22Rv1 (cell line): Measurements from ENCODE around the gene C1QB.

ENCODE experiments used
- H3K27ac ChIP-seq: fragments of 450-650 bp; 2 replicates; pipeline ENCODE4 v1.5.1; 2017
- ZFX ChIP-seq: fragments of 450-650 bp; IDR thresholded peaks from 2 replicates; pipeline ENCODE4 v1.6.1; 2017; ENCODE audit warnings: antibody characterized with exemption, borderline replicate concordance
- TF ChIP-seq, protein P1 (sequence below): fragments of 450-650 bp; IDR thresholded peaks from 2 replicates; pipeline ENCODE4 v1.5.1; 2017; ENCODE audit warnings: mild to moderate bottlenecking

The C1QB gene

DNA sequence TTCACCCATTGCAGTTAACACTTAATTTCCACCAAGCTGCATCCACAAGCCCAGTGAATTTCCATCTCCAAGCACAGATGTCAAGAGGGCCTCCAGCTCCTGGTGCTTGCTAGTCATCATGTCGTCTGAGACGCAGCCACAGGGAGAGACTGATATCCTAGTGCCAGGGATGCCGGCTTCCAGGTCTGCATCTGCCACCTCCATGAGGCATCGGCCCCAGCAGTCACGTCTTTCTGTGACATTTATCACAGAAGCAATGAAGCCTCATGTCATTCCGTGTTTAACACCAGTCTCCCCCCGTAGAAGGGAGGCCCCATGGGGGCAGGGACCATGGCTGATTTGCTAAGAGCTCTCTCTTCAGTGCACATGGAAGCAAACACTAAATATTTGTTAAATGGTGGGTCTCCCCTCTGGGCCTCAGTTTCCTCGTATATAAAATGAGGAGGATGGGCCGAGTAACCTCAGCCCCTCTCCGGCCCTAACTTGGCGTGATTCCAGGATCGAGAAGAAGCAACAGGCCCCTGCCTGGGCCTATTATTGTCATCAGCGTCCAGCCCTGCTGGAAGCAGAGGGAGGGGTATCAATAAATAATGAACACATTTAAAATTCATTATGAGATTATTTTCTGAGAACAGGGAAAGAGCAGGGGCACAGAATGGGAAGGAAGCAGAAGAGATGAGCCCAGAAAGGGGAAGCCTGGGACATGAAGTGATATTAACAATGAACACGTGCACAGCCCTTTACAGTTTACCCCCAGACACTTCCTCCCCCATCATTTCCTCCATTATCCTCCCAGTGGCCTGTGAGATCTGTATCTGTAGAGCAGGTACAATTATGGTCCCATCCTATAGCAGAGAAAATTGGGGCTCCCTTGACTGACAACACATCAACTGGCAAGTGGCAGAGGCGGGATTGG, 837 bp upstream of the C1QB start:
- no peak overlapping the region for H3K27ac ChIP-seq
- no peak for TF ChIP-seq ZFX
- TF ChIP-seq, protein P1, sequence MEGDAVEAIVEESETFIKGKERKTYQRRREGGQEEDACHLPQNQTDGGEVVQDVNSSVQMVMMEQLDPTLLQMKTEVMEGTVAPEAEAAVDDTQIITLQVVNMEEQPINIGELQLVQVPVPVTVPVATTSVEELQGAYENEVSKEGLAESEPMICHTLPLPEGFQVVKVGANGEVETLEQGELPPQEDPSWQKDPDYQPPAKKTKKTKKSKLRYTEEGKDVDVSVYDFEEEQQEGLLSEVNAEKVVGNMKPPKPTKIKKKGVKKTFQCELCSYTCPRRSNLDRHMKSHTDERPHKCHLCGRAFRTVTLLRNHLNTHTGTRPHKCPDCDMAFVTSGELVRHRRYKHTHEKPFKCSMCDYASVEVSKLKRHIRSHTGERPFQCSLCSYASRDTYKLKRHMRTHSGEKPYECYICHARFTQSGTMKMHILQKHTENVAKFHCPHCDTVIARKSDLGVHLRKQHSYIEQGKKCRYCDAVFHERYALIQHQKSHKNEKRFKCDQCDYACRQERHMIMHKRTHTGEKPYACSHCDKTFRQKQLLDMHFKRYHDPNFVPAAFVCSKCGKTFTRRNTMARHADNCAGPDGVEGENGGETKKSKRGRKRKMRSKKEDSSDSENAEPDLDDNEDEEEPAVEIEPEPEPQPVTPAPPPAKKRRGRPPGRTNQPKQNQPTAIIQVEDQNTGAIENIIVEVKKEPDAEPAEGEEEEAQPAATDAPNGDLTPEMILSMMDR, result no peak

DNA sequence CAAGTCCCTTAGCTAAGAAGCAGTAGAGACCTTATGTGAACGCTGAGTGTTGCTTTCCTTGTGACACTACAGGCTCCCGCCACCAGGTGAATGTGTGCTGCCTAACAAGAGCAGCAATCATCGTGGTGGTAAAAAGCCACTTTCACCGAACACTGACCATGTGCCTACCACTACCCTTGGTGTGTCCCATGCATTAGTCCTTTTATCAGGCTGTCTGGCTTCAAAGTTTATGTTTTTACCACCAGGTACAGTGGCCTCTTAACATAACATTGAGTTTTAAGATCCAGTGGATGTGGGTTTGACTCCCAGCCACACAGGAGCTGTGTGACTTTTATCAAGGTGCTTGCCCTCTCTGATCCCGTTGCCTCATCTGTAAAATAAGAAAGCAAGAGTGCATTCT, 1.7 kb downstream of the C1QB start:
- TF ChIP-seq ZFX, result no peak
- TF ChIP-seq, protein P1, result no peak
- no peak overlapping the region for H3K27ac ChIP-seq

DNA sequence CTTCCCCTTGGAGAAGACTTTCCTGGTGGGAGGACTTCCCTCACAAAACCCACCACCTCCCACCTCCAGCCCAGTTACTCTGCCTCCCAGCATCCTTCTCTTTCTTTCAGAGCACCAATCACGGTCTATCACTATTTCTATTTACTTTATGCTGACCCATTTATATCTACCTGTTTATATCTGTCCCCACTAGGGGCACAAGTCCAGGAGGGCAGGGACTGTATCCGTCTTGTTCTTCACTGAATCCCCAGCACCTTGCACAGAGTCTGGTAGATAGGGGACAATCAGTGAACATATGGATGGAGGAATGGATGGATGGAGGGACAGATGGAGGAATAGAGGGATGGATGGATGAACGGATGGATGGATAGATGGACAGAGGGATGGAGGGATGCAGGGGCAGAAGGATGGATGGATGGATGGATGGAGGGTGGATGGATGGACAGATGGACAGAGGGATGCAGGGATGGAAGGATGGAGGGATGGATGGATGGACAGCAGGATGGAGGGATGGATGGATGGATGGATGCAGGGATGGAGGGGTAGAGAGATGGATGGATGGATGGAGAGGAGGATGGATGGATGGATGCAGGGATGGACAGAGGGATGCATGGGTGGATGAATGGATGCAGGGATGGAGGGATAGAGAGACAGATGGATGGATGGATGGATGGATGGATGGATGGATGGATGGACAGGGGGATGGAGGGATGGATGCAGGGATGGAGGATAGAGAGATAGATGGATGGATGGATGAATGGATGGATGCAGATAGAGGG, 5.5 kb downstream of the C1QB start:
- no peak overlapping the region for H3K27ac ChIP-seq
- TF ChIP-seq, protein P1, result peak; percentile 39
- TF ChIP-seq ZFX, result no peak

DNA sequence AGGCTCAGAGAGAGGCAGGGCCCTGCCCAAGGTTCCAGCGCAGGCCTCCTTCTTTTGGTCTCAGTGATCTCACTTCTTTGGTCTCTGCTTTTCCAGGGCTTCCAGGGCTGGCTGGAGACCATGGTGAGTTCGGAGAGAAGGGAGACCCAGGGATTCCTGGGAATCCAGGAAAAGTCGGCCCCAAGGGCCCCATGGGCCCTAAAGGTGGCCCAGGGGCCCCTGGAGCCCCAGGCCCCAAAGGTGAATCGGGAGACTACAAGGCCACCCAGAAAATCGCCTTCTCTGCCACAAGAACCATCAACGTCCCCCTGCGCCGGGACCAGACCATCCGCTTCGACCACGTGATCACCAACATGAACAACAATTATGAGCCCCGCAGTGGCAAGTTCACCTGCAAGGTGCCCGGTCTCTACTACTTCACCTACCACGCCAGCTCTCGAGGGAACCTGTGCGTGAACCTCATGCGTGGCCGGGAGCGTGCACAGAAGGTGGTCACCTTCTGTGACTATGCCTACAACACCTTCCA, 7.7 kb downstream of the C1QB start:
- TF ChIP-seq, protein P1, result no peak
- TF ChIP-seq ZFX, result no peak
- no peak overlapping the region for H3K27ac ChIP-seq

DNA sequence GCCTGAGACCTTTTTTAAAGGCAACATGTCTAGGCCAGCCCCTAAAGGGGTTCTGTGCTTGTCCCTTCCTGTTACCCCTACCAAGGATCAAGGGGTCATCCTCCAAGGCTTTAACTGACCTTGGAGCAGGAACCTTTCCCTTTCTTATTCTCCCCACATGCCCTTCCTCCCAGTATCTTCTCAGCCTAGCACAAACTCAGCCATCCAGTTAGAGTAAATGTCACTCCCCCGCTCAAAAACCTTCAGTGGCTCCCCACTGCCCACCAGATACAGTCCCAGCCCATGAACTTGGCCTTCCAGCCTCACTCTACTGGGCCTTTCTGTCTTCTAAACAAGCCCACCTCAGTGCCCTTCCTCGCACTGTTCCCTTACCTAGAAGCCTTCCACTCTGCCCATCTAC, 8.8 kb downstream of the C1QB start:
- TF ChIP-seq, protein P1, result no peak
- no peak for TF ChIP-seq ZFX
- H3K27ac ChIP-seq, result no peak overlapping the region

DNA sequence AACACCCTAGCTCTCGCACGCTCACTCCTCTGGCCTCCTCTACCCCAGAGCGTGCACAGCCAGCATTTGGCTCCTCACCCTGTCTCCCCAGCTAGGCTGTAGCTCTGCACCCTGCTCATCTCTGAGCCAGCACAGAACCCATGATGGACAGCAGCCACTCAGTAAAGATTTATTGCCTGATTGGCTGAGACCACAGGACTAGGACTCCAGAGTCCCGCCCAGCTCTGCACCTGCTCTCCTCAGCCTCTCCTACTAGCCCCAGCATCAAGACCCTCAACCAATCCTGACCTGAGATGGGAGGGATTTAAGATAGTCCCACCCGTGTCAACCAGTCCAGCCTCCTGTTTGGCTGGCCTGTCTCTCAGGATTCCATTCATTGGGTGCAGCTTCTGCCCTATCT, 9.3 kb downstream of the C1QB start:
- H3K27ac ChIP-seq, result no peak overlapping the region
- TF ChIP-seq ZFX, result no peak

DNA sequence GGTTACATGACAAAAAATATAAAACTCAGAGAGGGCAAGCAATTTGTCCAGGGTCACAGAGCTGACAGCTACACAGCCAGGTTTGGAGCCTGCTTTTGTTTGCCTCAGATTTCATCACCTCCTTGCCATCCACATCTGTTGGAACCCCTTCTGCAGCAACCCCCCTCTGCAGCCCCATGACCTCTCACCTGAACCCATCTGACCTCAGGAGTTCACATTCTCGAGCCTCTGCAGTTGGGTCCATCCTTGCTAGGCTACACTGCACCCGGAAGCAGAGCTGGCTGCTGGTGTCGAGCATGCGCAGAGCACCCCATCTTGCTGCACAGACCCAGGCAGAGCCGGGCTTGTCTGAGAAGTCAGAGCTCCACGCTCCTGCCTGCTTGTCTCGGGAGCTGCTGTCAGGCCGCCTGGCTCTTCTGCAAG, 10.0 kb downstream of the C1QB start:
- no peak overlapping the region for H3K27ac ChIP-seq
- no peak for TF ChIP-seq ZFX
- TF ChIP-seq, protein P1, result no peak
